Measurements from ENCODE around the gene EGFL7.

The EGFL7 gene

DNA sequence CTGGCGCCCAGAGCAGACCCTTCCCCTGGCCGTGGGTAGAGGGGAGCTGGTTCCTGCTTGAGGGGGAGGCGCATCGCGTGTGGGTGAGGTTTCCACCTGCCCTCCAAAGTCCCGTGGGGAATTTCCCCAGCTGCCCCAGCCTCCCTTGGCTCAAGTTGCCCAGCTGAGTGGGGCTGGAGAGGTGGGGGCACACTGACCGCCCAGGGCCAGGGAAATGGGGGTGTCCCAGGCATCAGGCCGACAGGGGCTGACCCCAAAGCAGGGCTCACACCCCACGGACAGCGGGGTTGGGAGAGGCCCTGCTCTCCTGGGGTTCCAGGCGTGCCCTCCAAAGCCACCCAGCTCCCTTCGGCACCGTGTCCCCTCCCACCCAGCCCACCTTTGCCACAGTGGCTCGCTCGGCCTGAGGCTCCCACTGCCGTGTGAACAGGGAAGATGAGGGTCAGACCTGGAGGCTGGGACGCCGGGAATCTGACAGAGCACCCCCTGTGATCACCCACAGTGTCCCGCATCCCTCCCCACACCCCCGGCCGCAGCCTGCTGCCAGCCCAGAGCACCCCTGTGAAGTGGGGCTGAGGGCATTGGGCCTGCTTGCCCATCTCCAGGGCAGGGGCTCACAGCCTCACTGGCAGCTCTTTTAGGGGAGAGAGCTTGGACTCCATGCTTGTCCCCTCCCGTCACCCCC lies 933 bp upstream of the EGFL7 start:
- DNase-seq, result no peak

DNA sequence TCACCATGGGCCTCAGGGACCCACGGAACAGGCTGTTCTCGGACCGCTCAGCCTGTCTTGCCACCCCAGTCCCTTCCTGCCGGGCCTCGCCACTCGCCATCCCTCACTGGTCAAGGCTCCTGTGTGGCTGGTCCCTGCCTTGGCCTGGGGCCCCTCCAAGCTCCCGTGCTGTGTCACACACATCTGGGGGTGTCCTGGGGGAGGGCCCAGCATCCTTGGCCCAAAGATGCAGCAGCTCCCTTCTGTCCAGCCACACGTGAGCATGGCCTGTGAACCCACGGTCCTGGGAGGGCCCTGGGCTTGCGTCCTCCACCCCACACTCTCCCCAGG lies 425 bp upstream of the EGFL7 start:
- no peak for DNase-seq

DNA sequence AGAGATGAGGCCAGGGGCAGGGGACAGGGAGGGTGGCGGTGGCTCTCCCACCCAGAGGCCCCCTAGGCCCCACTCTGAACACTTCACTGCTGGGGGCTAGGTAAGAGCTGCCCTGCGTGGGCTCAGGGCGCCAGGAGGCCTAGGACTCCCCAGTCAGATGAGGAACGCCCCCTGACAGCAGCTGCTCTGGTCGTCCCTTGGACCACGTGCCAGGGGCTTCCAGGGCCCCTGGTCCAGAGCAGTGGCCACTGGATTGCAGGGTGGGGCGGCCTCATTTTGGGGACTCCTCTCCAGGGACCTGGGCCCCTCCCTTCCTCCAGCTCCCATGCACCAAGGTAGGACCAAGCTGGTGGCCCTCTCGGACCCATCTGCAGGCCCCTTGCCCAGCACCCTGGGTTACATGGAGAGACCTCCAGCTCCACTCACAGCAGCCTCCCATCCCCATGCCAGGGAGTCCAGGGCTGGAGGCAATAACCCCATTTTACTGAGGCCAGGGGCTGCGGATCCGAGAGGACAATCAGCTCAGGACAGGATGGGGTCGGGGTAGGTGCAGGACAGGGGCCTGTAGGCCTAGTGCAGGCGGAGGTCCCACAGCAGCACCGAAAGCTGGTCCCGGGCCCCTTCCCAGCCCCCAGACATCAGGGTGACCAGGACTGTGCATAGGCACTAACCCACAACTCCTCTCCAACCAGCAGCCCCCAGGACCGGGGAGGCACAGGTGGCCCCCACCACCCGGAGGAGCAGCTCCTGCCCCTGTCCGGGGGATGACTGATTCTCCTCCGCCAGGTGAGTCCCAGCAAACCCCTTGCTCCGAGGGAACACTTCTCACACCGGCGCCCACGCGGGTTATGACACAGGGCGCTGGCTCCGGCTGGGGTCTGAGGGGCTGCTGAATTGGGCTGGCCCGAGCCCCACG lies 1.5 kb downstream of the EGFL7 start:
- DNase-seq, result no peak

DNA sequence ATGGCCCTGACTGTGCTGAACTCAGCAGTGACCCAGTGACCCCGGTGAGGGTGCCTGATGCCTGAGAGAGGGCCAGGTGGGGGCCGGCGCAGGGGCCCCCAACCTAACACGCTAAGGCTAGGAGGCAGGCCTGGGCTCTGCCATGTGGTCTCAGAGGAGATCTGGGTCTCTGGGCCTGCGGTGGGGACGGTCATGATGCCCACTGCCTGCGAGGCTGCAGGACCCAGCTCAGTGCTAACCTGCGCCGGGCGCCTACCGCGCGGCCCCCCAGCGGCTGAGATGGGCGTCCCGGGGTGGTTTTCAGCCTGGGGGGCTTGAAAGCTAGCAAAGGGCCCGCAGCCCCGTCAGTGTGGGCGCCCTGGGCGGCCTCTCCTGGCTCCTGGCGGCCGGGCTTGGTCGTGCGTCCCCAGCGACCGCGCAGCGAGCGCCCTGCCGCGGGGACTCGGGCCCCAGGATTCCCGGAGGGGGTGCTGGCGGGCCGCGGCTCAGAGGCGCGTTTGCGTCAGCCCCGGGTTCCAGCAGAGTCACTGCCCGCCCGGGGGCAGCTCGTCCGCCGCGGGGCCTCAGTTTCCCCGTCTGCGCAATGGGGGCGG lies 2.5 kb downstream of the EGFL7 start:
- DNase-seq, result no peak

- DNase-seq, result no peak
Measured at GRCh38 chr9:136665704-136666371, 3.1 kb downstream of the EGFL7 start.

DNA sequence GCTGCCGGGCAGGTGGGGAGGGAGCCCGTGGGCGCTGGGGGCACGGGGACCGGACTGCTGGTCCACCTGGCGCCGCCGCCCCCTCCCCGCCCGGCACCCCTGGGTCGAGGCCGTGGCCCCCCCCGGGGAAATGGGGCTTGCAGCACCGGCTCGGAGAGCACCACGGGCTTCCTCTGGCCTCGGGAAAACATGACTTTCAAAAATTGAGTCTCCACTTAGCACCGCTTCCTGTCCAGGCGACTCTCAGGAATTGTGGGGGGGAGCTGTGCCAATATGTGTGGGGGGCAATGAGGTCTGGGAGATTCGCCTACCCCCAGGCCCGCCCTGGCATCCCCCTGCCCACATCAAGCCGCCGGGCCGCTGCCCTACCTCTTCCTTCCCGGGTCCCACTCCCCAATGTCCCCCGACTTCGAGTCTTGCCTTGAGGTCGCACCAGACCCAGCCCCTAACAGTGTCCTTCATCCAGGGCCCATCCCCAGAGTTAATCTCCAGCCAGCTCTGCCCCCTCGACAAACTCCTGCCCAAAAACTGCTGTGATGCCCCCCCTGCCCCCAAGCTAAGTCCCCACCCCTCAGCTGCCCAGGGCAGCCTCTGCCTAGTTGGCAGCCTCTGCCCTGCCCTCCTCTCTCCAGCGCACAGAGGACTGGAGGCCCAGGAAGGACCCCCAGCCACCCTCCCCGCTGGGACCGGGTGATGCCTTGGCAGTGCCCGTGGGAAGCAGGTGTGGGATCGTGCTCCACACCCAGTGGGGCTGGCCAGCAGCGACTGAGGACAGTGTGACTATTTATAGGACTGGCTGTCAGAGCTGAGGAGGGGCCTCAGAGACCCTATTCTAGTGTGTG lies 3.9 kb downstream of the EGFL7 start:
- DNase-seq, result no peak

GRCh38 chr9:136667214-136667939 lies 4.7 kb downstream of the EGFL7 start:
- DNase-seq, result no peak

GRCh38 chr9:136667940-136668760 lies 5.4 kb downstream of the EGFL7 start:
- DNase-seq, result no peak

GRCh38 chr9:136668983-136669790 lies 6.5 kb downstream of the EGFL7 start:
- DNase-seq, result no peak

GRCh38 chr9:136669791-136670464 lies 7.2 kb downstream of the EGFL7 start:
- no peak for DNase-seq

DNA sequence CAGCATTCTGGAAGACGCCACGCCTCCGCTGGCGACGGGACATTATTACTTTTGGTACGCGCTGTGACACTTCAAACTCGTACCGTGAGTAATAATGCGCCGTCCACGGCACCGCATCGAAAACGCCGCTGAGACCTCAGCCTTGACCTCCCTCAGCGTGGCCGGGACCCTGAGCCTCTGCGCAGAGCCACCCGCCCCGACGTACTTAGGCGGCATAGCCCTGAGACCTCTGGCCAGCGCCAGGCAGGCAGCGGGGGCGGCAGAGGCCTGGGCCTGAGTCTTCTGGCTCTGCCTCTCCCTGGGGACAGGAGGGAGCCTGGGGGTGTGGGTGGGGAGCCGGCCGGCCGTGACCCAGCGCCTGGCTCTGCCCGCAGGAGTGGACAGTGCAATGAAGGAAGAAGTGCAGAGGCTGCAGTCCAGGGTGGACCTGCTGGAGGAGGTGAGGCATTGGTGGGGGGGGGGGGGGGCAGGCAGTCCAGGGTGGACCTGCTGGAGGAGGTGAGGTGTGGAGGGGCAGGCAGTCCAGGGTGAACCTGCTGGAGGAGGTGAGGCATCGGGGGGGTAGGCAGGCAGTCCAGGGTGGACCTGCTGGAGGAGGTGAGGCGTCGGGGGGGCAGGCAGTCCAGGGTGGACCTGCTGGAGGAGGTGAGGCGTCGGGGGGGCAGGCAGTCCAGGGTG lies 8.0 kb downstream of the EGFL7 start:
- DNase-seq, result no peak

DNA sequence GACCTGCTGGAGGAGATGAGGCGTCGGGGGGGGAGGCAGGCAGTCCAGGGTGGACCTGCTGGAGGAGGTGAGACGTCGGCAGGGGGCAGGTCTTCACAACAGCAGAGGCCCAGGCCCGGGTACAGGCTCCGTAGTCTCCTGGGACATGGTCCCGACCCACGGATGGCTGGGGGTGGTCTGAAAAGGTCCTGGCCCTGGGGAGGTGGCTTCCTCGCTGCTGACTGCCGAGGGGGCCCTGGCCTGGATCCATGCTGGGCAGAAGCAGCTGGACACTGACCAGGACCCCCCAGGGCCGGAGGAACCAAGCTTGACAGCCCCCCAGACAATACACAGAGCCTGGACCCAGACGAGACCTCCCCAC lies 8.5 kb downstream of the EGFL7 start:
- DNase-seq, result no peak

GRCh38 chr9:136671646-136672430 lies 9.1 kb downstream of the EGFL7 start:
- no peak for DNase-seq

DNA sequence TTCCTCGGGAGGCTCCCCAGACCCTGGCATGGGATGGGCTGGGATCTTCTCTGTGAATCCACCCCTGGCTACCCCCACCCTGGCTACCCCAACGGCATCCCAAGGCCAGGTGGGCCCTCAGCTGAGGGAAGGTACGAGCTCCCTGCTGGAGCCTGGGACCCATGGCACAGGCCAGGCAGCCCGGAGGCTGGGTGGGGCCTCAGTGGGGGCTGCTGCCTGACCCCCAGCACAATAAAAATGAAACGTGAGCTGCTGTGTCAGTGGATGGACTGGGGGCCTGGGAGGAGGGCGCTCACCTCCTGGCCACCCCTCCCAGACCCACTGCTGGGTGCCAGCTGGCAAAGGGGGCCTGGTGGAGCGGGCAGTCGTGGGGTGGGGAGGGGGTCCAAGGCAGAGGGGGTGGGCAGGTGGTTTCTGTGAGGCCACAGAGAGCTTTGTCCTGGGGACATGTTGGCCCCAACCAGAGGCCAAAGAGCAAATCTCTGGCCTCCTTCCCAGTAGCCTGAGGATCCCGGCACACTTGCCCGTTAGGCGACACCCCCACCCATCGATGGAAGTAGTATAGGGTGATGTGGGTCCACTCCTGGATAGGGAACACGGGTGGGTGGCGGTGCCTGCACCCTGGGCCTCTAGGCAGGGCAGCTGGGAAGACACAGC lies 9.8 kb downstream of the EGFL7 start:
- no peak for DNase-seq

DNA sequence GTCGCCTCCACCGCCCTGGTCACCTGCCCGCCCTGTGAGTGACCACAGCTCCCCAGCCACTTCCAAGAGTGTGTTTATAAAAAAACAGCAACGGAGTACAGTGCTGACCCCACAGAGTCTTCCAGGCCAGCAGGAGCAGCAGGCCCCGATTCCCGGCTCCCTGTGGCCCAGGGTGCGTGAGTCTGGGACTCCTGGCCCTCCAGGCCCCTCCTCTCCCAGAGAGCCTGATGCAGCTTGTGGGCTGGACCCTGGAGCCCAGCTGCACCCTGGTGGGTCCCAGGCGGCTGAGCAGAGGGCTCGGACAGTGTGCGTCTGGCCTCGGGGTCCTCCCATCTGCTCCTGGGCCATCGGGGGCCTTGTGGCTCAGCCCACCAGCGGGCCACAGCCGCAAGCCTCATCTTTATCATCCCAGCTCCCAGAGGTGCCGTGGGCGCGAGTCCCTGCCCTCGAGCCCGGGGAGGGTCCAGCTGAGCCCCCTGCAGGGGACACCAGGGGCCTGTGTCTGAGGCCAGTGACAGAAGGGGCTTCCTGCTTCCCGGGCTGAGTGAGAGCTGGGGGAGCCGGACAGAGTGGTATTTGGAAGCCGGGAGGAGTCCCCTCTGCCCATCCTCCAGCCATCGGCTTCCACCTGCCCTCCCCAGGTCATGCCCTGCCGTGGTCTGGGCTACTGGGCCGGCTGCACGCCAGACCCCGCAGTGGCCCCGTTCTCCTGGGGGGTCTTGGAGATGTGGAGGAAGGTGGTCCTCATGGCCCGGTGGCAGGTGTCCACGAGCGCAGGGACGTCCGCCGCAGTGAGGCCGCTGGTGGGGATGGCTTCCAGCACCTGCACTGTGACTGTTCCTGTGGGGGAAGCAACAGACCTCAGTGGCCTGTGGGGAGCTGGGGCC lies 10.6 kb downstream of the EGFL7 start:
- no peak for DNase-seq

Measured in NCI-H1092 (cell line).